Duodenal mucosa (tissue), 2 donors: ENCODE data around the gene COX6A2.
A peak's percentile ranks its signal among the peaks of the same experiment; 100 is the strongest.

Experiments
- H3K27ac ChIP-seq: one replicate; pipeline ENCODE4 v1.7.0; 2013; ENCODE audit warnings: low read depth, low read length
- H3K27me3 ChIP-seq, 2 donors: one replicate each; pipeline ENCODE4 v1.7.0; 2013; ENCODE audit warnings: low read length in 2 of 2, control low read depth in 1 of 2; ENCODE audit not compliant: insufficient read depth in 2 of 2, control insufficient read depth in 1 of 2
- H3K36me3 ChIP-seq, 2 donors: one replicate each; pipeline ENCODE4 v1.7.0; 2013; ENCODE audit warnings: low read length in 2 of 2, control low read depth in 1 of 2; ENCODE audit not compliant: insufficient read depth in 2 of 2, control insufficient read depth in 1 of 2
- H3K4me1 ChIP-seq, 2 donors: one replicate each; pipeline ENCODE4 v1.7.0; 2013; ENCODE audit warnings: low read length in 2 of 2, control low read depth in 1 of 2; ENCODE audit not compliant: insufficient read depth in 2 of 2, control insufficient read depth in 1 of 2
- H3K4me3 ChIP-seq, 2 donors: one replicate each; pipeline ENCODE4 v1.7.0; 2013; ENCODE audit warnings: low read length in 2 of 2, low read depth in 1 of 2
- H3K9ac ChIP-seq, 2 donors: one replicate each; pipeline ENCODE4 v1.7.0; 2013; ENCODE audit warnings: low read length in 2 of 2, low read depth in 1 of 2
- H3K9me3 ChIP-seq, 2 donors: one replicate each; pipeline ENCODE4 v1.7.0; 2013; ENCODE audit warnings: low read length in 2 of 2, control low read depth in 1 of 2; ENCODE audit not compliant: control insufficient read depth in 1 of 2

The COX6A2 gene

DNA sequence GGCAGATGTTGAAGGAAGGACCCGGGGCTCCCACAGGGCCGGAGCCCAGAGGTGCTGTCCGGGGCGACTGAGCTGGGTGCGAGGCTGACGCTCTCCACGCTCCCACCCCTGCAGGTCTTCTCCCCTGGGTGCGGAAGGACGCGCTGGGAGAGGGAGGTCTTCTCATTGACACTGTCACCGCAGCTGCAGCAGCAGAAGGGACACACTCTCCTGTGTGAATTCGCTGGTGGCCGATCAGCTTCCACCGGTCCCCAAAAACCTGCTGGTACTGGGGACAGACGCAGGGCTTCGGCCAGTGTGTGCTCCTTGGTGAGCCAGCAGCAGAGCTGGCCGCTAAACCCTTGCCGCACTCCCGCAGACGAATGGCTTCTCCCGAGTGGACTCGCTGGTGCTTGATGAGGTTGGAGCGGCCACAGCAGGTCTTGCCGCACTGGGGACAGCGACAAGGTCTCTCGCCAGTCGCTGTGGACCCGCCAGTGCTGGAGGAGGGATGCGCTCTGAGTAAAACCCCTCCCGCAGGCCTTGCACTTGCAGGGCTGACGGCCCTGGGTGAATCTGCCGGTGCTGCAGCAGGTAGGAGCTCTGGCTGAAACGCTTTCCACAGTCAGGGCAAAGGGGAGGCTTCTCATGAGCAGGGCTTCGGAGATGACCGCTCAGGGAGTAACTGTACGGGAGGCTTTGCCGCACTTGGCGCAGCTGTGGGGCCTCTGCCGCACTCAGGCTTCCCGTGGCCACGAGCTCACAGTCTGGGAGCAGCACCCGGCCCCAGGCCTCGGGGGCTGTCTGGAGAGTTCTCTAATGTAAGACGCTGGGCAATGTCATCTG lies 8.3 kb upstream of the COX6A2 start:
- H3K4me3 ChIP-seq: no peak overlapping the region
- H3K9me3 ChIP-seq: no peaks in the 10 kb centered on the region
- H3K9ac ChIP-seq: no peak overlapping the region
- no peaks in the 10 kb centered on the region for H3K36me3 ChIP-seq
- no peaks in the 10 kb centered on the region for H3K27me3 ChIP-seq
- H3K4me1 ChIP-seq: no peaks in the 10 kb centered on the region
- H3K27ac ChIP-seq: no peak overlapping the region

DNA sequence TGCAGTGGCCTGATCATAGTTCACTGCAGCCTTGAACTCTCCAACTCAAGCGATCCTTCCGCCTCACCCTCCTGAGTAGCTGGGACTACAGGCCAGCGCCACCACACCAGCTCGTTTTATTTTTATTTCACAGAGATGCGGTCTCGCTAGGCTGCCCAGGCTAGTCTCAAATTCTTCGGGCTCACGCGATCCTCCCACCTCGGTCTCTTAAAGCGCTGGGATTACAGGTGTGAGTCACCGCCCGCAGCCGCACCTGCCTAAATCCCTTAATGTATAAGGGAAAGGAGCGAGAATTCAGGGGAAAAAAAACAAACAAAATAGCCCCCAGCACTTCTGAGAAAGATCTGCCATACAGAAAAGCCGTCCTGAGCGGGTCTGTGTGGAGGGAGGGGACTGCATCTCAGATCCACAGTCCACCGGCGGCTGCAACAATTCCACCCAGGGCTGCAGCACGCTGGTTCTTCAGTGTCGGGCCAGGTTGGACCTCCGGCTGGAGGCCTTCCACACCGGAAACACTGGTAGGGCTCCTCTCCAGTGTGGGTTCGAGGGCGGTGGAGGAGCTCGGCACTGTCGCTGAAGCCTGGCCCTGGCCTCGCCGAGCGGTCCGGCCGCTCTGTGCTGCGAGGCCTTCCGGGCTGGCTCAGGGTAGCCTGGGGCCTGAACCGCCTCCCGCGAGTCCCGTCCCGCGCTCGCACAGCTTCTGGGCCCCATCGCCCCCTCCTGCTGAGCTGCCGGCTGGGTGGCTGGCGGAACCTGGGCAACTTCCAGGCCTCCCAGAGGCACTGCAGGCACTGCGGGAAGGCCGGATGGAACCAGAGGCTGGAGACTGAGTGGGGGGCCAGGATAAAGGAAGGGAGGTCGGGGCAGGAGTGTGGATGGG lies 7.4 kb upstream of the COX6A2 start:
- no peak overlapping the region for H3K27ac ChIP-seq
- no peaks in the 10 kb centered on the region for H3K36me3 ChIP-seq
- no peaks in the 10 kb centered on the region for H3K4me1 ChIP-seq
- no peaks in the 10 kb centered on the region for H3K9me3 ChIP-seq
- no peak overlapping the region for H3K9ac ChIP-seq
- H3K27me3 ChIP-seq: no peaks in the 10 kb centered on the region
- H3K4me3 ChIP-seq: no peak overlapping the region

DNA sequence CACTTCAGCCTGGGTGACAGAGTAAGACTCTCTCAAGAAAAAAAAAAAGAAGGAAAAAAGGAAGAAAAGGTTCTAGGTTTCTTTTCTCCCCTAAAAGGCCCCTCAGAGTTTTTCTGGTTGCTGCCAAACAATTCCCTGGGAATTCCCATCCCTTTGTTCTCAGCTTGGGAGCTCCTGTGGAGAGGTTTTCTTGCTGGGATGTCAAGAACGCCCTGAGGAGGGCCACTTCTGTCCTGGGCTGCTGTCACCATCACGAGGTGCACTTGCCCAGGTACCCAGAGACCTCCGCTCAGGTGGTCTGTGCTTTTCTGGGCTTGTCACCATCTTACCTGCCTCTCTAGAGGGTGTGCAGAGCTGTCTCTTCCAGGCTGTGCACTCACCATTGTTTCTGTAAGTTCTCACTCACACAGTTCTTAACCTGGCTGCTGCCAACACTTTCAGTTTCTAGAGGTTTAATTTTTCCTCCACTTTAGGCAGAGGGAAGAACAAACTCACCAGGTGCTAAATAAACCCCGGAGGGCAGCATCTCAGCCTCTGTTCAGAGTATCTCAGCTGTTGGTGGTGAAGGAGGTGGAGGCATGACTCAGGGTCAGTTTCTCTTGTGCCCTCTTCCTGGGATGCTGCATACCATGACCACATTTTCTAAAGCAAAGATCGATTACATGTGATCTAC lies 2.4 kb upstream of the COX6A2 start:
- H3K27me3 ChIP-seq: no peaks in the 10 kb centered on the region
- H3K27ac ChIP-seq: no peak overlapping the region
- H3K4me3 ChIP-seq: no peak overlapping the region
- H3K9me3 ChIP-seq: no peaks in the 10 kb centered on the region
- peaks cover 5 to 6% of the 10 kb centered on the region in 2 donors for H3K4me1 ChIP-seq
- H3K36me3 ChIP-seq: no peaks in the 10 kb centered on the region
- H3K9ac ChIP-seq: no peak overlapping the region

DNA sequence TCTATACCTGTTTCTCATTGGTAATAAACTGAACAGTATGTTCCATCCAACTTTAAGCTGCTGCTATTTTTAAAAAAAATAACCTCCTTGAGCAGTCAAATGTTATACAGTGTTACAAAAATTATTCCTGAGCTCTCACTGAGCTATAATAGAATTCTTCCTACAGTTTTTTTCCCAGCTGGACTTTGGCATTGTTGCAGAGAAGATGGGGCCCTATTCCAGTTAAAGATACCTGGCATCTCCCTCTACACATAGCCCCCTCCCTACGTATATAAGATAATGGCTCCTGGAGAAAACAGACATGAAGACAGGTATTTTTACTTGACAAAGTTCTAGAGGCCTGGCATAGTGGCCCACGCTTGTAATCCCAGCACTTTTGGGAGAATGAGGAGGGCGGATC lies 1.6 kb upstream of the COX6A2 start:
- Histone ChIP-seq H3K27ac (no peak overlapping the region), H3K9me3 (no peaks in the 10 kb centered on the region), H3K27me3 (no peaks in the 10 kb centered on the region), H3K4me3 (no peak overlapping the region), H3K36me3 (no peaks in the 10 kb centered on the region), H3K4me1 (peaks cover 5 to 6% of the 10 kb centered on the region in 2 donors), H3K9ac (no peak overlapping the region)

DNA sequence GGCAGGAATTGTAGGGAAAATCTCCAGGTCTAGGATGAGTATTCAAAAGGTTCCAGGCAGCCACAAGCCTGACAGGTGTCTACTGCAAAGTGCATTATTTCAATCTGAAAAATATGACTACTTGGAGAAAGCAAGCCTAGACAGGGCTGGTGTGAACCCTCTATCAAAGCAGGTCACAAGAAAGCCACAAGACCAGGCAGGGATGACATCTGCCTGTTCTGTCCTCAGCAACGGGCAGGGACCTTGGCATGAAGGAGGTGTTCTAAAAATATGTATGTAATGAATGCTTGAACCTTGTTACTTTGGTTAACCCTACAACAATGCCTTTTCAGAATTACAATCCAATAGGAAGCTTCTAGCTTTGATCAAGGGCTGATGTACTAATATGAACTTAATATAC lies 1.2 kb upstream of the COX6A2 start:
- Histone ChIP-seq H3K27me3 (no peaks in the 10 kb centered on the region), H3K27ac (no peak overlapping the region), H3K4me1 (peaks cover 5 to 6% of the 10 kb centered on the region in 2 donors)

DNA sequence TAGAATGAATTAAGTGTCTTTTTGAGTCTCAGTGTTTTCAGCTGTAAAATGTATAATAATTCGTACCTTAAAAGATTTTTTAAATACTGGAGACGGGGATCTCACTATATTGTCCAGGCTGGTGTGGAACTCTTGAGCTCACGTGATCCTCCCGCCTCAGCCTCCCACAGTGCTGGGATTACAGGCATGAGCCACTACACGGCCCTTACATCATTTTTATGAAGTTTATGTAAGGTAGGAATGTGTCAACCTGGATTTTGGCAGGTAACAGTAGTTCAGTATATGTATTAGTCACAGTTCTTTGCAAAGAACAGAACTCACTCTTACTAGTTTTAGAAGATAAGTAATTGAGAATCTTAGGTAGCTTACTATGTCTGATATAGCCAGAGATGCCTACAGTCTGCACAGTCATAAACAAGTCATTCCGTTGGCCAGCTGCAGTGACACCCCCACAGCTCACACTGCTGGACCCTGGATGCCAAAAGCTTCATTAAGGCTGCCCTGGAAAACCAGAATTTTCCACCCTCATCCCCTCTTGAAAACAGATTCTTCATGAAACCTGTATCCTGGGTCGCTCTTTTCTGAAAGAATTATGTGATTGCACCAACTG lies 583 bp upstream of the COX6A2 start:
- Histone ChIP-seq H3K9ac (no peak overlapping the region), H3K4me3 (no peak overlapping the region), H3K9me3 (no peaks in the 10 kb centered on the region), H3K4me1 (peaks cover 5 to 6% of the 10 kb centered on the region in 2 donors), H3K27me3 (no peaks in the 10 kb centered on the region), H3K36me3 (no peaks in the 10 kb centered on the region), H3K27ac (no peak overlapping the region)

More for the DNA sequence above, 1.2 kb upstream of the COX6A2 start:
- Histone ChIP-seq H3K9ac (no peak overlapping the region), H3K9me3 (no peaks in the 10 kb centered on the region), H3K4me3 (no peak overlapping the region), H3K36me3 (no peaks in the 10 kb centered on the region)

DNA sequence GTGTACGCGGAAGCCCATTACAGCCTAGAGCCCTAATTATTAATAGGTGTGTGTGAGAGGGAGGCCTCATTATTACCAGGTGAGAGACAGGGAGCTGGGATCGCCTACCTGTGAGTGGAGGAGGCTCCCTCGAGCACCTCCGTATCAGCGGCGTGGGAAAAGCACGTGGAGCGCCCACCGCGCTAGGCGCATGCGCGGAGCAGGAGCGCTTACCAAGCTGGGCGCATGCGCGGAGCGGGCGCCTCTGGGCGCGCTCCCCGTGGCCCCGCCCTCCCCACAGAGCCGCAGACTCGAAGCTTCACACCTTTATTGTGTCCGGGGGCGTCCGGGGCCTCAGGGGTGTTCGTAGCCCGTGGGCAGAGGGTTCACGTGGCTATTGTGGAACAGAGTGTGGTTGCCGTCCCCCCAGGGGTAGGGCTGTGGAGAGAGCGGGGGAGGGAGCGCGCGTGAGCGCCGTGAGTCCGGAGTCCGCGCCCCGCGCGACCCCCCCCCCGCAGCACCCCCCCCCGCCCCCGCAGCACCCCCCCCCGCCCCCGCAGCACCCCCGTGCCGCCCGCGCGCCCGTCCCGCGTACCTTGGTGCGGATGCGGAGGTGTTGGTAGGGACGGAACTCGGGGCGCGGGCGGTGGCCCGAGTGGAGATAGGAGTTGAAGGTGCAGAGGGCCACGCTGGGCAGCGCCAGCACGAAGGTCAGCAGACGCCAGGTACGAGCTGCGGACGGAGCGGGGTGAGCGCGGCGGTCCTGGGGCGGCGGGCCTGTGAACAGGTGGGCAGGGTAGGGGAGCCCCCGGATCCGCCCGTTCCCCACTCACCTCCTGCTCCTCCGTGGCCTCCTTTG lies 500 bp downstream of the COX6A2 start:
- Histone ChIP-seq H3K9me3 (no peaks in the 10 kb centered on the region), H3K27me3 (no peaks in the 10 kb centered on the region), H3K9ac (no peak overlapping the region), H3K36me3 (no peaks in the 10 kb centered on the region), H3K4me1 (peaks cover 5 to 6% of the 10 kb centered on the region in 2 donors), H3K27ac (no peak overlapping the region), H3K4me3 (peak overlapping the region; percentile 45 to 53)

DNA sequence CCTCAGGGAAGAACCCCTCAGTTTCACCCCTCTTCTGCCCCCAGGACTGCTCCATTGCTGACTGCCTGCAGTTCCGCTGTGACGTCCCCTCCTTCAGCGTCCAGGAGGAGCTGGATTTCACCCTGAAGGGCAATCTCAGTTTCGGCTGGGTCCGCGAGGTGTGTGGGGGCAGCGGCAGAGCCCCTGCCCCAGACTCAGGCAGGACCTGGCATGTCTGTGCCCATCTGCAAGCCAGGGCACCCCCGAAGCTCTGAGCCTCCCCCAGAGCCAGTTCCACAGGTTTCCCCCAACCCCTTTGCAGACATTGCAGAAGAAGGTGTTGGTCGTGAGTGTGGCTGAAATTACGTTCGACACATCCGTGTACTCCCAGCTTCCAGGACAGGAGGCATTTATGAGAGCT lies 4.4 kb downstream of the COX6A2 start:
- H3K9me3 ChIP-seq: no peaks in the 10 kb centered on the region
- no peak overlapping the region for H3K9ac ChIP-seq
- H3K27ac ChIP-seq: no peak overlapping the region
- no peaks in the 10 kb centered on the region for H3K27me3 ChIP-seq
- no peak overlapping the region for H3K4me3 ChIP-seq
- no peaks in the 10 kb centered on the region for H3K36me3 ChIP-seq
- H3K4me1 ChIP-seq: peaks cover under 1 to 6% of the 10 kb centered on the region in 2 donors

DNA sequence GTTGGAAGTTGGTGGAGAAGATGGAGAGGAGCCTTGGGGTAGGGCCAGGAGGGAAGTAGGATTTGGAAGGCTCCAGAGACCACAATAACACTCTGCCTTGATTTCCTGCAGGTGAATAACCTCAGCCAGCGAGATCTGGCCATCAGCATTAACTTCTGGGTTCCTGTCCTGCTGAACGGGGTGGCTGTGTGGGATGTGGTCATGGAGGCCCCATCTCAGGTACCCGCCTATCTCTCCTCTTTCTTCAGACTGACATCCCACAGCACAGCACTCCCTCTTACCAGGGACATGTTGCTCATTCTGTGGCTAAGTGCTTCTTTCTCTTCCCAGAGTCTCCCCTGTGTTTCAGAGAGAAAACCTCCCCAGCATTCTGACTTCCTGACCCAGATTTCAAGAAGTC lies 4.9 kb downstream of the COX6A2 start:
- no peaks in the 10 kb centered on the region for H3K36me3 ChIP-seq
- no peak overlapping the region for H3K27ac ChIP-seq
- H3K9me3 ChIP-seq: no peaks in the 10 kb centered on the region
- H3K4me1 ChIP-seq: peaks cover 0 to 6% of the 10 kb centered on the region in 2 donors
- H3K9ac ChIP-seq: no peak overlapping the region
- no peak overlapping the region for H3K4me3 ChIP-seq
- H3K27me3 ChIP-seq: no peaks in the 10 kb centered on the region
